ENCODE results near the gene UBE2M. TPM values are rescaled to one million over a fixed set of nuclear protein-coding genes. Genes with fewer than 3 reads are reported as not detected.
A peak's percentile ranks its signal among the peaks of the same experiment; 100 is the strongest.

UBE2M gene
- total RNA-seq, 4 donors from 2014 or later: 18.4 to 38.2 (median 29.4) TPM

- no peaks in the 10 kb centered on the region for H3K9me3 ChIP-seq
- no peak overlapping the region for H3K4me3 ChIP-seq
- H3K27ac ChIP-seq: no peak overlapping the region
- H3K27me3 ChIP-seq: no peaks in the 10 kb centered on the region
- H3K36me3 ChIP-seq: peaks cover 8 to 61% (median 42%) of the 10 kb centered on the region in 3 donors
- H3K4me1 ChIP-seq: peaks cover 0 to 40% (median 23%) of the 10 kb centered on the region in 4 donors
- TF ChIP-seq EP300 (IDR thresholded peaks at IDR 0.05): no peak
- no peak for TF ChIP-seq POLR2A (IDR thresholded peaks at IDR 0.05)
- TF ChIP-seq CTCF (IDR thresholded peaks at IDR 0.05): no peak
- WGBS, 2 donors: 82 to 84% methylated on average over 18 of the region's 18 CpGs
- no peak for DNase-seq (ENCODE audit: low spot score in 2 of 2)
Observed at GRCh38 chr19:58547323-58548312, 10.8 kb downstream of the UBE2M start.

GRCh38 chr19:58546019-58546530 is 12.3 kb downstream of the UBE2M start:
- DNase-seq (ENCODE audit: low spot score in 2 of 2): no peak
- no peak for TF ChIP-seq POLR2A (IDR thresholded peaks at IDR 0.05)
- TF ChIP-seq EP300 (IDR thresholded peaks at IDR 0.05): no peak
- TF ChIP-seq CTCF (IDR thresholded peaks at IDR 0.05): no peak
- Histone ChIP-seq H3K27ac (peak overlapping the region in 1 of 4 donors; percentile 94), H3K36me3 (peaks cover 8 to 46% (median 35%) of the 10 kb centered on the region in 3 donors), H3K9me3 (no peaks in the 10 kb centered on the region), H3K4me1 (peaks cover 0 to 40% (median 23%) of the 10 kb centered on the region in 4 donors), H3K27me3 (no peaks in the 10 kb centered on the region), H3K4me3 (peak overlapping the region; percentile 73 to 99 (median 90))
- 22 to 30% methylated on average over 1 of the region's 1 CpG for WGBS, 2 donors

GRCh38 chr19:58545286-58546018 is 13.0 kb downstream of the UBE2M start:
- Histone ChIP-seq H3K27ac (peak overlapping the region; percentile 77 to 97 (median 88)), H3K27me3 (peaks cover 0 to 1% of the 10 kb centered on the region in 2 donors), H3K9me3 (no peaks in the 10 kb centered on the region), H3K4me1 (peaks cover 0 to 36% (median 23%) of the 10 kb centered on the region in 4 donors), H3K36me3 (peaks cover 8 to 40% (median 29%) of the 10 kb centered on the region in 3 donors), H3K4me3 (peak overlapping the region; percentile 73 to 99 (median 90))
- 7% methylated on average over 16 to 20 of the region's 21 CpGs for WGBS, 2 donors
- DNase-seq (ENCODE audit: low spot score in 2 of 2): no peak
- TF ChIP-seq CTCF (IDR thresholded peaks at IDR 0.05): no peak
- no peak for TF ChIP-seq POLR2A (IDR thresholded peaks at IDR 0.05)
- TF ChIP-seq EP300 (IDR thresholded peaks at IDR 0.05): no peak

GRCh38 chr19:58544591-58545285 is 13.7 kb downstream of the UBE2M start:
- Histone ChIP-seq H3K4me1 (peaks cover 0 to 34% (median 23%) of the 10 kb centered on the region in 4 donors), H3K27ac (peak overlapping the region; percentile 94 to 97 (median 96)), H3K4me3 (peak overlapping the region; percentile 73 to 99 (median 90)), H3K9me3 (no peaks in the 10 kb centered on the region), H3K36me3 (peaks cover 4 to 33% (median 22%) of the 10 kb centered on the region in 3 donors), H3K27me3 (peaks cover 0 to 5% of the 10 kb centered on the region in 2 donors)
- no peak for TF ChIP-seq POLR2A (IDR thresholded peaks at IDR 0.05)
- TF ChIP-seq EP300 (IDR thresholded peaks at IDR 0.05): no peak
- TF ChIP-seq CTCF (IDR thresholded peaks at IDR 0.05): no peak
- WGBS, 2 donors: 0 to 1% methylated on average over 5 to 22 of the region's 92 CpGs
- no peak for DNase-seq (ENCODE audit: low spot score in 2 of 2)
